GM12878 (cell line): Measurements from ENCODE around the gene LRRC8A. TPM values are rescaled to one million over a fixed set of nuclear protein-coding genes. Genes with fewer than 3 reads are reported as not detected.

Experiments used
- ATAC-seq: fragments of 200-7000 bp; cut with Tn5 transposase; 3 replicates; pipeline ENCODE4 v1.9.1; 2020; ENCODE audit warnings: mild to moderate bottlenecking, moderate library complexity
- BruUV-seq: library from RNA; stranded (reverse); fragments of 400-500 nt; replicated peaks from 2 replicates; lab custom pipeline; 2021; lab: Mats Ljungman, UMichigan
- CTCF ChIA-PET: fragments of 300-600 bp; sonication (Branson Sonifier 250); formaldehyde crosslinking; extraction: SDS; loops from one replicate; lab custom pipeline; 2021; ENCODE audit warnings: inconsistent platforms; lab: Yijun Ruan, JAX
- POLR2A ChIA-PET: fragments of 350-600 bp; formaldehyde crosslinking; extraction: SDS; loops from one replicate; lab custom pipeline; 2021; ENCODE audit warnings: inconsistent platforms; lab: Charles Lee
- RAD21 ChIA-PET: fragments of 300-600 bp; sonication (Branson Sonifier 250); formaldehyde crosslinking; loops from one replicate; lab custom pipeline; 2023; ENCODE audit warnings: antibody characterized with exemption; ENCODE audit not compliant: unreplicated experiment; lab: Charles Lee
- SMC1A ChIA-PET: fragments of 300-600 bp; sonication (Branson Sonifier 250); formaldehyde crosslinking; loops from one replicate; lab custom pipeline; 2023; ENCODE audit not compliant: unreplicated experiment, uncharacterized antibody; lab: Charles Lee
- DNase-seq: peaks from one replicate; pipeline ENCODE4 v3.0.0-alpha.2; 2011; ENCODE audit warnings: low read depth, low spot score
- FAIRE-seq: peaks from 3 replicates; lab custom pipeline; 2011; peaks lifted over from hg19 to GRCh38; lab: Jason Lieb, UNC
- H2AFZ ChIP-seq: 2 replicates; pipeline ENCODE4 v1.6.0; 2011; ENCODE audit warnings: low read depth, low read length, control low read depth; ENCODE audit not compliant: control insufficient read depth
- H3K27ac ChIP-seq: 2 replicates; pipeline ENCODE4 v1.5.1; 2011; ENCODE audit warnings: control low read depth; ENCODE audit not compliant: control insufficient read depth, insufficient read depth
- H3K27me3 ChIP-seq, 2 experiments: replicated peaks in 1 of 2; 2 replicates each; pipeline versions ENCODE4 v1.6.0 to v1.6.1; 2011; ENCODE audit warnings: low read length in 1 of 2; ENCODE audit not compliant: control insufficient read depth in 2 of 2, insufficient read depth in 2 of 2
- H3K36me3 ChIP-seq, 2 experiments: 2 replicates each; pipeline ENCODE4 v1.5.1; 2011; ENCODE audit warnings: low read length in 1 of 2; ENCODE audit not compliant: control insufficient read depth in 2 of 2, insufficient read depth in 2 of 2
- H3K4me1 ChIP-seq: 2 replicates; pipeline ENCODE4 v1.6.1; 2011; ENCODE audit warnings: mild to moderate bottlenecking, low read length, moderate library complexity, mixed read lengths; ENCODE audit not compliant: control insufficient read depth, insufficient read depth
- H3K4me2 ChIP-seq: 2 replicates; pipeline ENCODE4 v1.6.0; 2011; ENCODE audit warnings: control low read depth; ENCODE audit not compliant: control insufficient read depth, insufficient read depth
- H3K4me3 ChIP-seq: fragments of 200-600 bp; sonication (generic); 2 replicates; pipeline ENCODE4 v1.5.1; 2016
- H3K79me2 ChIP-seq: 2 replicates; pipeline ENCODE4 v1.6.0; 2011; ENCODE audit warnings: low read length; ENCODE audit not compliant: control insufficient read depth, insufficient read depth
- H3K9ac ChIP-seq: 2 replicates; pipeline ENCODE4 v1.8.0; 2011; ENCODE audit warnings: low read length, control low read depth, mixed read lengths; ENCODE audit not compliant: control insufficient read depth, insufficient read depth
- H3K9me3 ChIP-seq: replicated peaks from 3 replicates; pipeline ENCODE4 v1.5.1; 2011; ENCODE audit warnings: mild to moderate bottlenecking, low read length; ENCODE audit not compliant: control insufficient read depth, insufficient read depth
- H4K20me1 ChIP-seq: 2 replicates; pipeline ENCODE4 v1.6.0; 2011; ENCODE audit not compliant: control insufficient read depth, insufficient read depth
- ATF7 ChIP-seq: fragments of 450-650 bp; IDR thresholded peaks from 2 replicates; pipeline ENCODE4 v1.6.1; 2016; ENCODE audit warnings: low read depth, mild to moderate bottlenecking
- CBFB ChIP-seq: IDR thresholded peaks from 2 replicates; pipeline ENCODE4 v1.6.1; 2016; ENCODE audit warnings: antibody characterized with exemption, low read depth
- CHD2 ChIP-seq: IDR thresholded peaks from 2 replicates; pipeline ENCODE4 v1.6.1; 2011; ENCODE audit warnings: low read depth, low read length, improper control_type of control experiment, borderline replicate concordance
- GABPA ChIP-seq: IDR thresholded peaks from 2 replicates; pipeline ENCODE4 v1.6.1; 2014; ENCODE audit warnings: antibody characterized with exemption, low read depth, mild to moderate bottlenecking, inconsistent platforms
- HDAC2 ChIP-seq: fragments of 200-600 bp; sonication (generic); IDR thresholded peaks from 2 replicates; pipeline ENCODE4 v1.6.1; 2017
- MEF2B ChIP-seq: fragments of 450-650 bp; IDR thresholded peaks from 2 replicates; pipeline ENCODE4 v1.6.1; 2018; ENCODE audit warnings: mild to moderate bottlenecking, moderate library complexity; ENCODE audit not compliant: partially characterized antibody, poor library complexity, severe bottlenecking
- NR2C1 ChIP-seq: fragments of 450-650 bp; IDR thresholded peaks from 2 replicates; pipeline ENCODE4 v1.6.1; 2017; ENCODE audit warnings: antibody characterized with exemption, mild to moderate bottlenecking, moderate library complexity
- PML ChIP-seq: IDR thresholded peaks from 2 replicates; pipeline ENCODE4 v1.6.1; 2012; ENCODE audit warnings: low read length, inconsistent platforms
- RCOR1 ChIP-seq: conservative IDR thresholded peaks from 2 replicates; pipeline ENCODE4 v1.6.1; 2012; ENCODE audit warnings: low read depth, low read length, improper control_type of control experiment
- TCF7 ChIP-seq: IDR thresholded peaks from 2 replicates; pipeline ENCODE4 v1.6.1; 2014; ENCODE audit warnings: antibody characterized with exemption, borderline replicate concordance
- WGBS: methylation state at CpG from one replicate; pipeline ENCODE4 v1.1.6; 2016; ENCODE audit warnings: low lambda C conversion rate; ENCODE audit not compliant: insufficient replicate concordance, insufficient coverage; ENCODE audit errors: missing lambda C conversion rate; 5-methylcytosine and 5-hydroxymethylcytosine counted together
- in situ Hi-C: fragments of 300-500 bp; cut with MboI; formaldehyde crosslinking; loops from 9 replicates; pipeline ENCODE4 v1.14.3; 2018; ENCODE audit warnings: mixed read lengths
- intact Hi-C: fragments of 100-400 bp; cut with micrococcal nuclease; formaldehyde crosslinking; loops from one replicate; pipeline ENCODE4 v1.14.2; 2022; ENCODE audit not compliant: unreplicated experiment
- polyA plus RNA-seq, 11 experiments: library from polyadenylated mRNA; depleted of rRNA in 4 of 11; unstranded in 6 of 11; stranded (reverse) in 5 of 11; fragments of >200 nt; fragmentation: Nextera tagmentation in 4 of 11; fragmentation: Illumina TruSeq in 1 of 11; extraction: Ambion mirVana in 4 of 11; extraction: Trizol in 1 of 11; gene quantifications; 1 replicate in 1 of 11; 2 replicates in 10 of 11; pipeline versions ENCODE4 v1.2.1 to v1.2.3, GENCODE V29; 2011 to 2016; ENCODE audit warnings: inconsistent platforms in 2 of 11, missing spikeins in 2 of 11, low read depth in 1 of 11
- total RNA-seq, 4 experiments: library from RNA; depleted of rRNA in 3 of 4; stranded (reverse); fragments of >200 nt in 3 of 4; fragmentation: Illumina TruSeq in 1 of 4; extraction: Trizol in 1 of 4; gene quantifications; 2 replicates each; pipeline versions ENCODE4 v1.2.1 to v1.2.3, GENCODE V29; 2013 to 2021
- TF ChIP-seq, protein P1 (sequence below): fragments of 450-650 bp; IDR thresholded peaks from 2 replicates; pipeline ENCODE4 v1.6.1; 2018; ENCODE audit warnings: mild to moderate bottlenecking, low read depth, moderate library complexity; ENCODE audit not compliant: partially characterized antibody
- TF ChIP-seq, protein P2 (sequence below): fragments of 450-650 bp; IDR thresholded peaks from 2 replicates; pipeline ENCODE4 v1.6.1; 2017; ENCODE audit warnings: borderline replicate concordance
- TF ChIP-seq, protein P3 (sequence below): fragments of 450-650 bp; IDR thresholded peaks from 2 replicates; pipeline ENCODE4 v1.6.1; 2016; ENCODE audit warnings: mild to moderate bottlenecking

The LRRC8A gene
- total and polyA plus RNA-seq, 10 of the 15 experiments (the other 5 are each of a cell fraction or from before 2014, with no cell fraction given) = 1.6 to 15.9 (median 9.7) TPM

DNA sequence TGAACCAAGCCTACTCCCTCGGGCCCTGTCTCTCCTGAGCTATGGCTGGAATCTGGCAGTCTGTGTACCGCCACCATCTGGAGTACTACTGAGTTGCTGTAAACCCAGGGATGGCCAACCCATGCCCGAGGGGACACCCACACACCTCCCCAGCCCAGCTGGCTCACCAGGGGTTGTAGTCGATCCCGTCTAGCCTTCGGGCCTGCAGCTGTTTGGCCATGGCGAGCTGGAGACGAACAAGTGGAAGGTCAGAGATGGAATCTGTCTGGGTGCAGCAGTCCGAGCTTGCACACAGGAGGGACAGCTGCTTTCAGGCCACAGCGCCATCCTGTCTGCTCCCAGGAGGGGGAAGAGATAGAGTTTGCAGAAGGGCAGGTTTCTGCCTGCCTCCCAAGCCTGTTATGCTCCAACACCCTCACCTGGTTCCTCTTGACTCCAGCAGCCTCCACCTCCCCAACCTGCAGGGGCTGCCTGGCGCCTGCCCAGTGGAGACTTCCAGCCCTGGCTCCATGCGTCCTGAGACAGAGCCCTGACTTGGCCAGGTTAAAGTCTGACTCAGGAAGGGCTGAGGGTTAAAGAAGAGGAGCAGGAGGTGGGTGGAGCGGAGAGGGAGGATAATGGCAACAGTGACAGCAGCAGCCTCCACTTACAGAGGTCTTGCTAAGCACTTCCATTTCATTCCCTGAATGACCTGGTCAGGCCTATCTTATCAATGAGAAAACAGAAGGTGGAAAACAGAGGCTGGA is 36.6 kb upstream of the LRRC8A start (continued):
- TF ChIP-seq, protein P1, sequence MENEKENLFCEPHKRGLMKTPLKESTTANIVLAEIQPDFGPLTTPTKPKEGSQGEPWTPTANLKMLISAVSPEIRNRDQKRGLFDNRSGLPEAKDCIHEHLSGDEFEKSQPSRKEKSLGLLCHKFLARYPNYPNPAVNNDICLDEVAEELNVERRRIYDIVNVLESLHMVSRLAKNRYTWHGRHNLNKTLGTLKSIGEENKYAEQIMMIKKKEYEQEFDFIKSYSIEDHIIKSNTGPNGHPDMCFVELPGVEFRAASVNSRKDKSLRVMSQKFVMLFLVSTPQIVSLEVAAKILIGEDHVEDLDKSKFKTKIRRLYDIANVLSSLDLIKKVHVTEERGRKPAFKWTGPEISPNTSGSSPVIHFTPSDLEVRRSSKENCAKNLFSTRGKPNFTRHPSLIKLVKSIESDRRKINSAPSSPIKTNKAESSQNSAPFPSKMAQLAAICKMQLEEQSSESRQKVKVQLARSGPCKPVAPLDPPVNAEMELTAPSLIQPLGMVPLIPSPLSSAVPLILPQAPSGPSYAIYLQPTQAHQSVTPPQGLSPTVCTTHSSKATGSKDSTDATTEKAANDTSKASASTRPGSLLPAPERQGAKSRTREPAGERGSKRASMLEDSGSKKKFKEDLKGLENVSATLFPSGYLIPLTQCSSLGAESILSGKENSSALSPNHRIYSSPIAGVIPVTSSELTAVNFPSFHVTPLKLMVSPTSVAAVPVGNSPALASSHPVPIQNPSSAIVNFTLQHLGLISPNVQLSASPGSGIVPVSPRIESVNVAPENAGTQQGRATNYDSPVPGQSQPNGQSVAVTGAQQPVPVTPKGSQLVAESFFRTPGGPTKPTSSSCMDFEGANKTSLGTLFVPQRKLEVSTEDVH = no peak

DNA sequence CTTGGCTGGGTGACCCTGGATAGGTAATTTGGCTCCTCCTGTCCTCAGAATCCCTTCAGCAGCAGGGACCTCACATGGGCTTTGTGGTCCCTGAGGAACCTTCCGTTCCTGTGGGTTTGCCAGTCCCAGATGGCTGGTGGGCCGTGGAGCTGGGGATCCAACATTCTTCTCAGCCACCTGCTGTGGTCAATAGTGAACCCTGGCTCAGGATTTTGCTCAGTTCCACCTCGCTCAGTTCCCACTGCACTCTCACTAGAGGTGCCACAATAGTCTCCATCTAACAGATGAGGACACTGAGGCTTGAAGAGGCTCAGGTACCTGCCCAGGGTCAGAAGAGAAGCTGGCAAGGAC is 35.3 kb upstream of the LRRC8A start:
- ChIA-PET POLR2A (interaction anchor here (0.5 to 0.6 kb wide), 2 partner anchors 172 to 228 kb away, joined by 3 read pairs; no protein-coding TSS in a partner anchor), RAD21 (no interaction called here), SMC1A (interaction anchor here (1.2 kb wide), 1 partner anchor 79 kb away, joined by 3 read pairs; no protein-coding TSS in a partner anchor)
- Histone ChIP-seq H2AFZ (no peak overlapping the region), H3K9me3 (no peaks in the 10 kb centered on the region; the same call in 1 of the 3 replicates), H3K4me2 (no peak overlapping the region), H3K4me1 (no peaks in the 10 kb centered on the region), H3K79me2 (no peaks in the 10 kb centered on the region), H3K4me3 (no peak overlapping the region), H3K27ac (no peak overlapping the region)
- no peak for FAIRE-seq
- no peak for ATAC-seq
- intact Hi-C loops = no loop called here
- 70% methylated on average over 3 of the region's 3 CpGs for WGBS
- TF ChIP-seq CHD2 (no peak), NR2C1 (no peak), RCOR1 (no peak), MEF2B (no peak), TCF7 (no peak), HDAC2 (no peak), PML (no peak), ATF7 (no peak), GABPA (no peak), CBFB (no peak)
- TF ChIP-seq, protein P2, sequence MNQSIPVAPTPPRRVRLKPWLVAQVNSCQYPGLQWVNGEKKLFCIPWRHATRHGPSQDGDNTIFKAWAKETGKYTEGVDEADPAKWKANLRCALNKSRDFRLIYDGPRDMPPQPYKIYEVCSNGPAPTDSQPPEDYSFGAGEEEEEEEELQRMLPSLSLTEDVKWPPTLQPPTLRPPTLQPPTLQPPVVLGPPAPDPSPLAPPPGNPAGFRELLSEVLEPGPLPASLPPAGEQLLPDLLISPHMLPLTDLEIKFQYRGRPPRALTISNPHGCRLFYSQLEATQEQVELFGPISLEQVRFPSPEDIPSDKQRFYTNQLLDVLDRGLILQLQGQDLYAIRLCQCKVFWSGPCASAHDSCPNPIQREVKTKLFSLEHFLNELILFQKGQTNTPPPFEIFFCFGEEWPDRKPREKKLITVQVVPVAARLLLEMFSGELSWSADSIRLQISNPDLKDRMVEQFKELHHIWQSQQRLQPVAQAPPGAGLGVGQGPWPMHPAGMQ = no peak
- TF ChIP-seq, protein P3, sequence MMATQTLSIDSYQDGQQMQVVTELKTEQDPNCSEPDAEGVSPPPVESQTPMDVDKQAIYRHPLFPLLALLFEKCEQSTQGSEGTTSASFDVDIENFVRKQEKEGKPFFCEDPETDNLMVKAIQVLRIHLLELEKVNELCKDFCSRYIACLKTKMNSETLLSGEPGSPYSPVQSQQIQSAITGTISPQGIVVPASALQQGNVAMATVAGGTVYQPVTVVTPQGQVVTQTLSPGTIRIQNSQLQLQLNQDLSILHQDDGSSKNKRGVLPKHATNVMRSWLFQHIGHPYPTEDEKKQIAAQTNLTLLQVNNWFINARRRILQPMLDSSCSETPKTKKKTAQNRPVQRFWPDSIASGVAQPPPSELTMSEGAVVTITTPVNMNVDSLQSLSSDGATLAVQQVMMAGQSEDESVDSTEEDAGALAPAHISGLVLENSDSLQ = no peak
- TF ChIP-seq, all 136 proteins: peak for 0
- H3K9ac ChIP-seq = no peak overlapping the region
- in situ Hi-C loops = no loop called here
- no peaks in the 10 kb centered on the region for H3K27me3 ChIP-seq
- H3K36me3 ChIP-seq = no peaks in the 10 kb centered on the region
- no peaks in the 10 kb centered on the region for H4K20me1 ChIP-seq
- BruUV-seq = no TSS peak
- CTCF ChIA-PET = interaction anchor here (1.5 kb wide), 1 partner anchor 160 kb away, joined by 4 read pairs; no protein-coding TSS in a partner anchor
- no peak for DNase-seq
